HL-60 (cell line): ENCODE data around the gene CSRP2.

ENCODE experiments used
- GABPA ChIP-seq: IDR thresholded peaks from 2 replicates; pipeline ENCODE4 v1.6.1; 2012; ENCODE audit warnings: low read depth
- POLR2AphosphoS5 ChIP-seq: IDR thresholded peaks from 2 replicates; pipeline ENCODE4 v1.6.1; 2012; ENCODE audit warnings: low read depth
- SPI1 ChIP-seq: IDR thresholded peaks from 2 replicates; pipeline ENCODE4 v1.6.1; 2012; ENCODE audit warnings: low read depth, mild to moderate bottlenecking, borderline replicate concordance
- TF ChIP-seq, protein P1 (sequence below): IDR thresholded peaks from one replicate; pipeline ENCODE4 v1.5.1; 2011; ENCODE audit warnings: low read length, control low read depth, inconsistent platforms; ENCODE audit not compliant: insufficient read depth
- TF ChIP-seq, protein P2 (sequence below): IDR thresholded peaks from 2 replicates; pipeline ENCODE4 v1.6.1; 2012; ENCODE audit warnings: low read depth; ENCODE audit not compliant: insufficient replicate concordance

DNA sequence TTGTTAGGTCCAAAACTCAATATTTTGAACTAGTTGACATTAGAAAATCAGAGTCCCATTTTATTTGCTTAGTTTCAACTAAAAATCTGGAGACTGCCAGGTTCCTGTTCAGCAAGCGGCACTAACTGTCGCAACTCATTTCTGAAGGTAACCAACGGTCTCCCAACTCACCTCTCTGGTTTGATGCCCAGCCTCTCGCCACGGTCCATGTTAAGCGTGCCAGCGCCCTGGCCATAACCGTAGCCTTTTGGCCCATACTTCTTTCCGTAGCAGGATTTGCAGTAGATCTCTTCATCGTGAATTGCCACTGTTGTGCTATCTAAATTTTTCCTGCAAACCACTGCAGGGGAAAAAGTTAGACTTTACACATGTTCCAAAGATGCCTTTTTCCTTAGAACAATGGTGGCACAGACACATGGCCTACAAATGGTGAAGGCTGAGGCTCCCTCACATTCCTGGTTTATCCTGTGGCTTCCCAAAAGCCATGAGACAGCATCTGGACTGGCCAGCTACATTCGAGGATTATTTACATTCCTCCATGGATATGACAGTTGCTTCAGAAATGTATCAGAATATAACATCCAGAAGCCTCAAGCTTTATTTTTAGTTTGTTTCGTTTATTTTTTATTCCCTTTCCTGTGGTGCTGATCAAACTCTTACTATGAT is 15.7 kb downstream of the CSRP2 start:
- TF ChIP-seq, protein P1, sequence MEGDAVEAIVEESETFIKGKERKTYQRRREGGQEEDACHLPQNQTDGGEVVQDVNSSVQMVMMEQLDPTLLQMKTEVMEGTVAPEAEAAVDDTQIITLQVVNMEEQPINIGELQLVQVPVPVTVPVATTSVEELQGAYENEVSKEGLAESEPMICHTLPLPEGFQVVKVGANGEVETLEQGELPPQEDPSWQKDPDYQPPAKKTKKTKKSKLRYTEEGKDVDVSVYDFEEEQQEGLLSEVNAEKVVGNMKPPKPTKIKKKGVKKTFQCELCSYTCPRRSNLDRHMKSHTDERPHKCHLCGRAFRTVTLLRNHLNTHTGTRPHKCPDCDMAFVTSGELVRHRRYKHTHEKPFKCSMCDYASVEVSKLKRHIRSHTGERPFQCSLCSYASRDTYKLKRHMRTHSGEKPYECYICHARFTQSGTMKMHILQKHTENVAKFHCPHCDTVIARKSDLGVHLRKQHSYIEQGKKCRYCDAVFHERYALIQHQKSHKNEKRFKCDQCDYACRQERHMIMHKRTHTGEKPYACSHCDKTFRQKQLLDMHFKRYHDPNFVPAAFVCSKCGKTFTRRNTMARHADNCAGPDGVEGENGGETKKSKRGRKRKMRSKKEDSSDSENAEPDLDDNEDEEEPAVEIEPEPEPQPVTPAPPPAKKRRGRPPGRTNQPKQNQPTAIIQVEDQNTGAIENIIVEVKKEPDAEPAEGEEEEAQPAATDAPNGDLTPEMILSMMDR = no peak
- TF ChIP-seq POLR2AphosphoS5 (no peak), GABPA (no peak), SPI1 (no peak)
- TF ChIP-seq, protein P2, sequence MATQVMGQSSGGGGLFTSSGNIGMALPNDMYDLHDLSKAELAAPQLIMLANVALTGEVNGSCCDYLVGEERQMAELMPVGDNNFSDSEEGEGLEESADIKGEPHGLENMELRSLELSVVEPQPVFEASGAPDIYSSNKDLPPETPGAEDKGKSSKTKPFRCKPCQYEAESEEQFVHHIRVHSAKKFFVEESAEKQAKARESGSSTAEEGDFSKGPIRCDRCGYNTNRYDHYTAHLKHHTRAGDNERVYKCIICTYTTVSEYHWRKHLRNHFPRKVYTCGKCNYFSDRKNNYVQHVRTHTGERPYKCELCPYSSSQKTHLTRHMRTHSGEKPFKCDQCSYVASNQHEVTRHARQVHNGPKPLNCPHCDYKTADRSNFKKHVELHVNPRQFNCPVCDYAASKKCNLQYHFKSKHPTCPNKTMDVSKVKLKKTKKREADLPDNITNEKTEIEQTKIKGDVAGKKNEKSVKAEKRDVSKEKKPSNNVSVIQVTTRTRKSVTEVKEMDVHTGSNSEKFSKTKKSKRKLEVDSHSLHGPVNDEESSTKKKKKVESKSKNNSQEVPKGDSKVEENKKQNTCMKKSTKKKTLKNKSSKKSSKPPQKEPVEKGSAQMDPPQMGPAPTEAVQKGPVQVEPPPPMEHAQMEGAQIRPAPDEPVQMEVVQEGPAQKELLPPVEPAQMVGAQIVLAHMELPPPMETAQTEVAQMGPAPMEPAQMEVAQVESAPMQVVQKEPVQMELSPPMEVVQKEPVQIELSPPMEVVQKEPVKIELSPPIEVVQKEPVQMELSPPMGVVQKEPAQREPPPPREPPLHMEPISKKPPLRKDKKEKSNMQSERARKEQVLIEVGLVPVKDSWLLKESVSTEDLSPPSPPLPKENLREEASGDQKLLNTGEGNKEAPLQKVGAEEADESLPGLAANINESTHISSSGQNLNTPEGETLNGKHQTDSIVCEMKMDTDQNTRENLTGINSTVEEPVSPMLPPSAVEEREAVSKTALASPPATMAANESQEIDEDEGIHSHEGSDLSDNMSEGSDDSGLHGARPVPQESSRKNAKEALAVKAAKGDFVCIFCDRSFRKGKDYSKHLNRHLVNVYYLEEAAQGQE = no peak
